Measurements from ENCODE around the gene RNF166. TPM values are rescaled to one million over a fixed set of nuclear protein-coding genes. Genes with fewer than 3 reads are reported as not detected.

Gene RNF166
- total RNA-seq, 1 donor from 2014 or later = 74.2 TPM

GRCh38 chr16:88732961-88733294 lies 26.7 kb upstream of the RNF166 start:
- Mint-ChIP-seq H3K27me3 (ENCODE audit: unreplicated experiment) (peaks cover 12% of the 10 kb centered on the region), H3K9me3 (ENCODE audit: unreplicated experiment) (no peaks in the 10 kb centered on the region), H3K27ac (ENCODE audit: unreplicated experiment) (no peak overlapping the region), H3K4me3 (ENCODE audit: unreplicated experiment) (no peak overlapping the region), H3K36me3 (ENCODE audit: low read depth, unreplicated experiment) (peaks cover 10% of the 10 kb centered on the region), H3K4me1 (ENCODE audit: unreplicated experiment) (no peaks in the 10 kb centered on the region)
- DNase-seq (ENCODE audit: low spot score) = no peak
- no peak for TF ChIP-seq CTCF (IDR thresholded peaks at IDR 0.05; ENCODE audit: unreplicated experiment)

- no peak for TF ChIP-seq CTCF (IDR thresholded peaks at IDR 0.05; ENCODE audit: unreplicated experiment)
- H3K4me3 Mint-ChIP-seq (ENCODE audit: unreplicated experiment) = no peak overlapping the region
- H3K4me1 Mint-ChIP-seq (ENCODE audit: unreplicated experiment) = no peaks in the 10 kb centered on the region
- H3K9me3 Mint-ChIP-seq (ENCODE audit: unreplicated experiment) = no peaks in the 10 kb centered on the region
- DNase-seq (ENCODE audit: low spot score) = no peak
- H3K27ac Mint-ChIP-seq (ENCODE audit: unreplicated experiment) = no peak overlapping the region
- peaks cover 10% of the 10 kb centered on the region for H3K36me3 Mint-ChIP-seq (ENCODE audit: low read depth, unreplicated experiment)
- peaks cover 9% of the 10 kb centered on the region for H3K27me3 Mint-ChIP-seq (ENCODE audit: unreplicated experiment)
Observed at GRCh38 chr16:88732172-88732960, 26.2 kb upstream of the RNF166 start.

GRCh38 chr16:88731699-88732098 lies 25.5 kb upstream of the RNF166 start:
- no peak for TF ChIP-seq CTCF (IDR thresholded peaks at IDR 0.05; ENCODE audit: unreplicated experiment)
- no peak overlapping the region for H3K4me3 Mint-ChIP-seq (ENCODE audit: unreplicated experiment)
- DNase-seq (ENCODE audit: low spot score) = no peak
- H3K4me1 Mint-ChIP-seq (ENCODE audit: unreplicated experiment) = no peaks in the 10 kb centered on the region
- no peak overlapping the region for H3K27ac Mint-ChIP-seq (ENCODE audit: unreplicated experiment)
- peaks cover 10% of the 10 kb centered on the region for H3K36me3 Mint-ChIP-seq (ENCODE audit: low read depth, unreplicated experiment)
- H3K27me3 Mint-ChIP-seq (ENCODE audit: unreplicated experiment) = peaks cover 9% of the 10 kb centered on the region
- no peaks in the 10 kb centered on the region for H3K9me3 Mint-ChIP-seq (ENCODE audit: unreplicated experiment)

GRCh38 chr16:88730632-88731607 lies 24.7 kb upstream of the RNF166 start:
- peaks cover 10% of the 10 kb centered on the region for H3K36me3 Mint-ChIP-seq (ENCODE audit: low read depth, unreplicated experiment)
- no peak for TF ChIP-seq CTCF (IDR thresholded peaks at IDR 0.05; ENCODE audit: unreplicated experiment)
- H3K27me3 Mint-ChIP-seq (ENCODE audit: unreplicated experiment) = peaks cover 11% of the 10 kb centered on the region
- H3K4me3 Mint-ChIP-seq (ENCODE audit: unreplicated experiment) = peak overlapping the region; percentile 37
- no peak for DNase-seq (ENCODE audit: low spot score)
- no peaks in the 10 kb centered on the region for H3K4me1 Mint-ChIP-seq (ENCODE audit: unreplicated experiment)
- H3K27ac Mint-ChIP-seq (ENCODE audit: unreplicated experiment) = no peak overlapping the region
- H3K9me3 Mint-ChIP-seq (ENCODE audit: unreplicated experiment) = no peaks in the 10 kb centered on the region
